Measurements from ENCODE around the gene KLHL2.
A peak's percentile ranks its signal among the peaks of the same experiment; 100 is the strongest.
"Not testable (repeated sequence)": the region's sequence is repeated elsewhere in the genome, so short reads cannot be mapped to it uniquely, and the experiment has no call there.

The KLHL2 gene, protein sequence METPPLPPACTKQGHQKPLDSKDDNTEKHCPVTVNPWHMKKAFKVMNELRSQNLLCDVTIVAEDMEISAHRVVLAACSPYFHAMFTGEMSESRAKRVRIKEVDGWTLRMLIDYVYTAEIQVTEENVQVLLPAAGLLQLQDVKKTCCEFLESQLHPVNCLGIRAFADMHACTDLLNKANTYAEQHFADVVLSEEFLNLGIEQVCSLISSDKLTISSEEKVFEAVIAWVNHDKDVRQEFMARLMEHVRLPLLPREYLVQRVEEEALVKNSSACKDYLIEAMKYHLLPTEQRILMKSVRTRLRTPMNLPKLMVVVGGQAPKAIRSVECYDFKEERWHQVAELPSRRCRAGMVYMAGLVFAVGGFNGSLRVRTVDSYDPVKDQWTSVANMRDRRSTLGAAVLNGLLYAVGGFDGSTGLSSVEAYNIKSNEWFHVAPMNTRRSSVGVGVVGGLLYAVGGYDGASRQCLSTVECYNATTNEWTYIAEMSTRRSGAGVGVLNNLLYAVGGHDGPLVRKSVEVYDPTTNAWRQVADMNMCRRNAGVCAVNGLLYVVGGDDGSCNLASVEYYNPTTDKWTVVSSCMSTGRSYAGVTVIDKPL

DNA sequence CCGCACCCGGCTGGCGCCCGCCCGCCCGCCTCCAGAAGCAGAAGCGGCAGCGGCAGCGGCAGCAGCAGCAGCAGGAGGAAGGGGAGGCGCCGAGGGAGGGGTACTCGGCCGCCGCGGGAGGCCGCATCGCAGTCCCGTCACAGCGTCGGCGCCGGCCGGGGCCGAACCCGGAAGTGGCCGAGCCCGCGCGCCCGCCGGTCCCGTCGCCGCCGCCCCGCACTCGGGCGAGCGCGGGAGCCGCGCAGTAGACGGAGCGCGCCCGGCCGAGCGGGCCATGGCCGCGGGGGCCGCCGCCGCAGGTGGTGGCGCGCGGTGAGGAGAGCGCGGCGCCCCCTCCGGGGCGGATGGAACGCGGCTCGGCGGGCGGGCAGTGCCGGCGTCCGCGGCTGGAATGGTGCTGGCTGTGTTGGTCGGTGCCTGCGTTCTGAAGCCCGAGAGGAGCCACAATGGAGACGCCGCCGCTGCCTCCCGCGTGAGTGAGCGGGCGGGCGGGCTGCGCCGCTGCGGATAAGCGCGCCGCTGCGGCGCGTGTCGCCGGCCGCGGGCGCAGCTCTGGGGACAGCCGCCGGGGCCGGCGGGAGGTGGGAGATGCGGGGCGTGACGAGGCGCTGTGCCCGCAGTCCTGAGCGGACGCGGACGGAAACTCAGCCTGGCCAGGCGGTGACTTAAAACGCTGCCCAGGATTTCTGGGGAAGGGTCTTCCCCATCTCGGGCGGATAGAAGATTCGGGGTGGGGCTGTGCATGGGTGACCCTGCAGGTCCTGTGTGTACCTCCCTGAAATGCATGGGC is at the start of gene KLHL2:
KLHL2 (plus strand) TSS at position 131 of the 790 bp plus-strand sequence; CDS start at position 447, 316 bp downstream.
- peak; percentile 81 for DNase-seq

DNA sequence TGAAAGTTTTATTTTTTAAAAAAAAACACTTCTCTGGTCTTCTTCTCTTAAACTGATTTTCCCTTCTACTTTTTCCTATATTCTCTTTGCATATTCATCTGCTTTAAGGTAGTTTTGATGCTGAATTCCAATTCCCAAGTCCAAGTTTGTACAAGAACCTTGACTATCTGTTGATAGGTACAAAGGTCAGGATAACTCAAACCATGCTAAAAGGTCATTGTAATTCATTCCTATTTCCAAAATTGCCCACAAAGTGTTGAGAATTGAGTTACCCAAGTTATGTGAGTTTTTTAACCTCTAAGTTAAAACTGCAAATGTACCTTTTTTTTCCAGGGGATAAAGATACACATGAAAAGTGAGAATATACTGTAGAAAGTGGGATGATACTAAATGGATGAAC is 48.6 kb upstream of the KLHL2 start:
- no peak for DNase-seq

DNA sequence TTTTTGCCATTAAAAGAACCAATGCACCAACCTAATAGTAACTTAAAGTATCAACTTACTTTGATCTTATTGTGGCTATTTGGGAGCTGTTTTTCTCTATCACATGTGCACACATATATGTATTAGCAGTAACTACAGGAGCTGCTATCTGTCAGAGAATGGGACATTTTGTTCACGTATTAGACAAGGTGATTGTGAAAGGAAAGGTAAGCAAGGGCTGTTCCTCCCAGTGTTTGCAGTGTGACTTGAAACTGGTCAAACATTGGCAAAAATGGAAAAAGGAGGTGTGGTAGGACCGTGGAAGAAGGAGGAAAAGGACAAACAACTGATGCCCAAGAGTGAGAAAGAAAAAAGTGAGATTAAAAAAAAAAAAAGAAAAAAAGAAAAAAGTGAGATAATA is 43.1 kb upstream of the KLHL2 start:
- DNase-seq: no peak

DNA sequence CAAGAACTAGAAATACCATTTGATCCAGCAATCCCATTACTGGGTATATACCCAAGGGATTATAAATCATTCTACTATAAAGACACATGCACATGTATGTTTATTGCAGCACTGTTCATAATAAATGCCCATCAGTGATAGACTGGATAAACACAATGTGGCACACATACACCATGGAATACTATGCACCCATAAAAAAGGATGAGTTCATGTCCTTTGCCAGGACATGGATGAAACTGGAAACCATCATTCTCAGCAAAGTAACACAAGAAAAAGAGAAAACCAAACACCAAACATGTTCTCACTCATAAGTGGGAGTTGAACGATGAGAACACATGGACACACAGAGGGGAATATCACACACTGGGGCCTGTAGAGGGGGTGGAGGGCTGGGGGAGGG is 40.5 kb upstream of the KLHL2 start:
- not testable (repeated sequence) for DNase-seq

DNA sequence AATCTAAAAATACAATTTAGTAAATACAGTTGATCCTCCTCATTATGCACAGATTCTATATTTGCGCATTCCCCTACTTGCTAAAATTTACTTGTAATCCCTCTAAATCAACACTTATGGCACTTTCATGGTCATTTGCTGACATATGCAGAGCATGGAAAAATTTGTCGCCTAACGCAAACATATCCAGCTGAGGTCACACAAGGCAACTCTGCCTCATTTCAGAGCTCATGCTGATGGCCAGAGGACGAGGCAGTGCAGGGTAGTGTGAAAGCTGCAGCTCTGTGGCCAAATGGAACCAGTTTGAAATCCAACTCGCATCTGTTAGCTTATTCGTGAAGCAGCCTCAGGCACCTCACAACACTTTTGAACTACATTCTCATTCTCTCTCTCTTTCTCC is 39.7 kb upstream of the KLHL2 start:
- no peak for DNase-seq

DNA sequence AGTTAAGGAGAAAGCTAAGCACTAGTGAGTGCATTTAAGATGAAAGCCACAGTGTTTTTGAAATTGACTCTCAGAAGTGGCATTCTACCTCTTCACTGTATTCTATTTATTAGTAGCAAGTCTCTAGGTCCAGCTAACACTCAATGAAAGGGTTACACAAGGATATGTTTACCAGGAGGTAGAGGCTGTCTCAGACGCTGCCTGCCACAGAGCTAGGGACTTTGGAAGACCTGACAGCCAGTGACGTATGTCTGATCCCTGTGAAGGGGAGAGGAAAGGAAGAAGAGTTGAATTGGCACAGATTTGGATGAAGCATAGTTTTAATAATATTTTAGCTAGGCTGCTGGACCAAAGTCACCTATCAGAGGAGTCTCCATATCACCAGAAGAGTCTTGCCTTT is 36.5 kb upstream of the KLHL2 start:
- DNase-seq: no peak

DNA sequence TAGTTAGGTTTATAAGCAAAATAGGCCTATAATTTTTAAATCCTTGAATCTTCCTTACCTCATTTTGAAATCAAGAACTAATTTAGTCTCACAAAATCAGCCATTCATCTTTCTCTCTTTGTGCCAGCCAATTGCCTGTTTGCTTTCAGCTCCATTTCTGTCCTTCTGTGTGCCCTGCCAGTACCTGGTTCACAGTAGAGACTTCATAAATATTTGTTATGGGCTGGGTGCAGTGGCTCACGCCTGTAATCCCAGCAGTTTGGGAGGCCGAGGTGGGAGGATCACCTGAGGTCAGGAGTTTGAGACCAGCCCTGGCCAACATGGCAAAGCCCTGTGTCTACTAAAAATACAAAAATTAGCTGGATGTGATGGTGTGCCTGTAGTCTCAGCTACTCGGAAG is 31.9 kb upstream of the KLHL2 start:
- DNase-seq: not testable (repeated sequence)

DNA sequence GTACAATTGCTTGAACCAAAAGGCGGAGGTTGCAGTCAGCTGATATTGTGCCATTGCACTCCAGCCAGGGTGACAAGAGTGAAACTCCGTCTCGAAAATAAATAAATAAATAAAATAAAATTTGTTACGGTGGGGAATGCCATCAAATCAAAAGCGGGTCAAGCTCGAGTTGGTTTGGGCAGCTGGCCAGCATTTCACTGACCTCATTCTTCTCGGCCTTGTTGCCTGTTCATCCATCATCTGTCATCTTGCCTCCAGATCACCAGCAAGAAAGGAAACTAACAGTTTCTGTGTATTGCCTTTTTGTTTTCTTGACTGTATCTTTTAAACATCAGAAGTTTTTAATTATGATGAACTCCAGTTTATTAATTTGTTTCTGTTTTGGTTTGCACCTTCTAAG is 31.5 kb upstream of the KLHL2 start:
- DNase-seq: no peak

DNA sequence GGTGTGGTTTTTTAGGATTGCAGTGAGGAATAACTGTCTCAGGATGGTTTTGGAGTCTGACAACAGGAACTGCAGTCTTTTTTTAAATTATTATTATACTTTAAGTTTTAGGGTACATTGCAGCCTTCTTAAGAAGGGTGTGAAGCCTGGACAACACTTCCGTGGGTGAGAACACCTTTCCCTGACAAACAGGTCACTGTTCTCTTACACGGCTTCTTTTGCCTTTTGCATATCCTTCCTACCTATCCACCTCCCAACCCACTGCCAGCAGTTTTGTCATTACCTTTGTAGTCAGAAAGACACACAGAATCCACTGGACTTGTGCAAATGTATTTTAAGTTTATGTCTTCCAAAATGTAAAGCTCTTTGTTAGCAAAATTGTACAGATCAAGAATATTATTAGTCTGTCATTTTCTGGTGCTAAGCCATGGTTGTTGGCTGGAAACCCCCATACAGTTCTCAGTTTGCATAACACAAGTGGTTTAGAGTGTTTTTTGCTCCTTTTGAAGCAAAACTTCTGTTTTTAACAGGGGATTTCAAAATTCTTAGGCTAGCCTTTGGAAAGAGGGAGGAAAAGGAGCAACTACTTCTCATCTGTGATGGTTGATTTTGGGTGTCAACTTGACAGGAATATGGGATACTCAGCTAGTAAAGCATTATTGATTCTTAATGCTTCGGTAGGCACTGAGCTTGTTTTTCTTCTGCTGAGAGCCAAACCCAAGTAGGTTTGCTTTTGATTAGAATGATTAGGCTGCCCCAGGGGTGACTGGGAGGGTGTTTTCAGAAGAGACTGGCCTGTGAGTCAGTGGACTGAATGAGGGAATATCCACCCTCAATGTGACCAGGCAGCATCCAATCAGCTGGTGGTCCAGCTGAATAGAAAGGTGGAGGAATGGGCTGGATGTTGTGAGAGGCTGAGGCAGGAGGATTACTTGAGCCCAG is 29.4 kb upstream of the KLHL2 start:
- DNase-seq: no peak

DNA sequence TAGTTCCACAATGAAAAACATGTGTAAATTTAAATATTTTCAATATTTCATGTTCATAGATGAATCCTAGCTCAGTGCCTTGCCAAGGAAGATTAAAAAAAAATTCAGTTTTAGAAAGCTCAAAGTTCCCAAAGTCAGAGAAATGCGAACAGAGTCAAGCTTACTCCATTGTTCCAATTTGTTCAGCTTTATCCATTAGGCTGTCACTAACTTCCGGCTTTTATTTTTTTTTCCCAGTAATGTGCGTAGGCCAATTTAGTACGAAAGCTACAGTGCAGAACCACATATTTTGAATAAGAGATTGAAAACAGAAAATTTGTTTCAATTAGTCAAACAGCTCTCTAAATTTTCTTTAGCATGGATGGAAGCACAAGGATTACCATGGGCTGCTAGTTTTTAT is 23.1 kb upstream of the KLHL2 start:
- no peak for DNase-seq

DNA sequence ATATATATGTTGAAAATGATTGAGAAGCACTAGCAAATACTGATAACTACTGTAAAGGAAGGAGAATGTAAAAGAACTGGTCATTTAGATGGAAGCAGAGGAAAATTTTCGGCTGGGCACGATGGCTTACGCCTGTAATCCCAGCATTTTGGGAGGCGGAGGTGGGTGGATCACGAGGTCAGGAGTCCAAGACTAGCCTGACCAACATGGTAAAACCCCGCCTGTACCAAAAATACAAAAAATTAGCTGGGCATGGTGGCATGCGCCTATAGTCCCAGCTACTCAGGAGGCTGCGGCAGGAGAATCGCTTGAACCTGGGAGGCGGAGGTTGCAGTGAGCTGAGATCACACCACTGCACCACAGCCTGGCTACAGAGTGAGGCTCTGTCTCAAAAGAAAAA is 22.4 kb upstream of the KLHL2 start:
- DNase-seq: not testable (repeated sequence)

DNA sequence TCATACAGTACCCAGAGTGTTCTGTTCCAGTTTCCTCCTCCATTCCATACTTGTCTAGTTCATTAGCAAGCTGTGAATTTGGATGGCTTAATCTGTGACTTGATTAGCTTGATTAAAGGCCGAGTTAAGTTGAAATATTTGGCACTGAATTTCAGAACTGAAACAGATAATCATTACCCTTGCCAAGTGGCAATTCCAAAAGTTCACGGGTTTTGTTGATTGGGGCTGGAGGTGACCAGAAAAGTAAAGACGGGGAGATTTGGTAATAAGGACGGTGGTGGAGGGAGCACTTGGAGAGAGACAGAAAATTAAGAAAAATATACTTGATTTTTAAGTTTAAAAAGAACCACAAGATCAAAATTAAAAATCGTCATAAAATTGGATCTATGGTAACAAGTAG is 21.9 kb upstream of the KLHL2 start:
- no peak for DNase-seq

DNA sequence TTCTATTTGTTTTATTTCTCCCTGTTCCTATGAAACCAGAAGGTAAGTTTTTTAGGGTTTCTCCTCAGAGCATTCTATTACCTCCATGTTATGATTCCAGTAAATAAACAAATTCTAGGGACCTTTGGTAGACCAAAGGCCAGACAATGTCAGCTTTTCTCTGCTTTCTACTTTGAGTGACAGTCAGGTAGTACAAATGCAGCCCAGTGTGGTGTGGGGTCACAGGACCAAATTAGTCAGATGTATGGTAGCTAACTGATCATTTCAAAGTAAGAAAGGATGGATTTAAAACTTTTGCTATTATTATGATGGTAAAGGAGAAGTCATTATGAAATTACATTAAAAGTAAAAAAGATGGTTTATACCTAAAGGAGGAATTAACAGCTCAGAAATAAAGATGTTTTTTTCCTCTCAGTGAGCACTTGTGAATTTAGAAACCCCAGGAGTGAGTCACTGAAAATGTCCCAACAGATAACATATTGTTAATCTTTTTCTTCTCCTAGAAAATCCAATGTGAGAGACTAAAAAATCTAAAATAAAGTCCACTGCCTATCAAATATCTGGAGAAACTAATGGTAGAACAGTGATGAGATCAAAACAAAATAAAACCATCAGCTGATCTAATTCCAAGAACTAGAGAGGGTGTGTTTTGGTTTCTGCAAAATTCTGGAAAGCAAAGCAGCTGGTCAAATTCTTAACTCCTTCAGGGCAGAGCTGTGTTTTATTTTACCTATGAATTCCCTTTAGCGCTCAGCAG is 16.6 kb upstream of the KLHL2 start:
- no peak for DNase-seq

DNA sequence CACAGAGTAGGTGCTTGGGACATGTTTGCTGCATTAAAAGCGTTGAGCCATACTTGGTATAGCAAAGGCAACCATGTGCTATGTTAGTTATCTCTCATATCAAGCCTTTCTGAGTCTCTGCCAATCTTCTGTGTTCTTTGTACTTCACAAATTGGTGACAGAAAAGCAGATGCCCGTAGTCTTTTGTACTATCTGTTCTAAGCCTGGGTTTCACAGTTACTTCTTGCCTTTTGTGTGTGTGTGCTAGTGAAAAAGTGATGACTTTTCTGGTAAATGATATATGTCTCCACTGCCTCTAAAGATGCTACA is 16.1 kb upstream of the KLHL2 start:
- no peak for DNase-seq

DNA sequence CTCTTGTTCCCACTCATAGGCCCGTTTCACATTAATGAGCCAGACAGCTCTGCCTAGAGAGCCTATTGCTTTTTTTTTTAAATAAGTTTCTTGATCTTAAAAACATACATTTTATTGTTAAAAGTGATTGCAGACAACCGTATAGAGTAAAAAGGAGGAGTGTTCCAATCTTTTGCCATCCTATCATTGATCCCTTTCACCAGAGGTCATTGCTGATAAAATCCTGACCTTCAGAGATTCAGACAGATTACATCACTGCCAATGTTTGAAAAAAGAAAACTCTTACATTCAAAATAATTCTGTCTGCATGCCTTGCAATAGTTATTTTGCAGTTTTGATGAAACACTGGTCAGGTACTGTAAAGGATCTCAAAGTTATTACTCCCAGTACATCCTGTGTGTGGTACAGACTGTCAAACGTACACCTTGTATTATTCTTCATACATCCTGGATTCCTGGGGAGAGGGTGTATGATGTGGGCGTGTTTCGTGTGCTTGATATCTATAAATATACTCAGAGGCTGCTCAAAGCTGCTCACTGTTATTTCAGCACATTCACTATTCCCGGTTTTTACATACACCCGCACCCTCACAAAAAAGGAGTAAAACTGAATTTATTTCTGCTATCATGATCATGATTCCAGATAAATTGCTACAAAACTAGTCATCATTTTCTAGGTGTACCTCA is 15.4 kb upstream of the KLHL2 start:
- DNase-seq: no peak

DNA sequence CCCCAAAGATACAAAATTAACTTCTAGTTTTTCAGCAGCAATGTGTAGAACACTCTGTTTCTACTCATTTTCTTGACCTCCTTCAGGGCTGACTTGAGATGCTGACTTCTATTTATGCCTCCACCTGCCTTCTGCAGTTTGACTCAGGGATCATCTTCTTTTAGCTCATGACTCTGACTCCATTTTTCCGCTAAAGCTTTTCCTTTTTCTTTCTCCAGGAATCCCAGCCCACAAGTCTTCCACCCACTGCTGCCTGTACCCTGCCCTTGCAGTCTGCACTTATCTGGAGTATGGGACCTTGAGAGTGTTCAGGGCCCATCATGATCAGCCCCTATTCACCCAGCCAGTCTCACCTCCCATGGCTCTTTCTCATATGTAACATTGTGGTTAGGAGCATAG is 14.9 kb upstream of the KLHL2 start:
- DNase-seq: no peak

DNA sequence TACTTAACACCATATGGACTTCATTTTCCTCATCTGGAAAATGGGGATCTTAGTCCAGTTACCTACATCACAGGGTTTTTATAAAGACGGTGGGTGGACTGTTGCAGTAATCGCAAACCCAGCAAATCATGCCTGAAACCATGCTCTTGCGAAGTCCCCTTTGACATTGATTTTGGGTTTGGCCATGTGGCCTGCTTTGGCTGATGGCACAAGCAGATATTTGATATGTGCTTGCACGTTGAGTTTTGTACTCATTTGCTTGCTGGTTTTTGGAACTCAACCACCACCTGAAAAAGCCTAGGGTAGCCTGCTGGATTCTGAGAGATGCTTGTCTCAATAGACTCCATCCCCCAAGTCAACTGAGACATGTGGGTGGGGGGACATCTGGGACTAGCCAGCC is 14.4 kb upstream of the KLHL2 start:
- no peak for DNase-seq

DNA sequence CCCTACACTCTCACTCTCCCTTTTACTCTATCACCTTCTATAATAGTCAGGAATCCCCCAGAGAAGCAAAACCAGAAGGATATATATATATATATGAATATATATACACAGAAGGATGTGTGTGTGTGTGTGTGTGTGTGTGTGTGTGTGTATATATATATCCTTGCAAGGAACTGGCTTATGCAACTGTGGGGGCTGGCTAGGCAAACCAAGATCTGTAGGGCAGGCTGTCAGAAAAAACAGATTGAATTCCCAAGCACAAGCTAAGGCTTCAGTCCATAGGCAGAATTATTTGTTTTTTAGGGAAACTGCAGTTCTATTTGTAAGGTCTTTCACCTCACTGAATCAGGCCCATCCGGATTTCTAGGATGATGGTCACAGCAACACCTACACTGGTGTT is 13.0 kb upstream of the KLHL2 start:
- no peak for DNase-seq

DNA sequence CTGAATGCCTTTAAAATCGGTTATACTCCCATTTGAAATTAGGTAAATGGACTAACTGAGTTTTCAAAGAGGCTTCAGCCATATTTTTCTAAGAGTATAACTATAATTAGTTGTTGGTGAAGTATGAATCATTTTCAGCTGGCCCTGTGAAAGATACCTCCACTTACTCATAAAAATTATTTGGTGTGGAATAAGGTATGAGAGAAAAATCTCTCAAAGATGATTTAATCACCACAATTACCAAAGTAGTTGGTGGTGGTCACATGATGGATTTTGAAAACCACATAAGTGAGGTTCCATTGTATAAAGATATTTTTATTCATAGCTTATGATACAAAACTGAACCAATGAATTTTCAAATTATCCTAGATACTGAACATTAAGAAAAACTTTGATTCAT is 9.0 kb upstream of the KLHL2 start:
- no peak for DNase-seq

DNA sequence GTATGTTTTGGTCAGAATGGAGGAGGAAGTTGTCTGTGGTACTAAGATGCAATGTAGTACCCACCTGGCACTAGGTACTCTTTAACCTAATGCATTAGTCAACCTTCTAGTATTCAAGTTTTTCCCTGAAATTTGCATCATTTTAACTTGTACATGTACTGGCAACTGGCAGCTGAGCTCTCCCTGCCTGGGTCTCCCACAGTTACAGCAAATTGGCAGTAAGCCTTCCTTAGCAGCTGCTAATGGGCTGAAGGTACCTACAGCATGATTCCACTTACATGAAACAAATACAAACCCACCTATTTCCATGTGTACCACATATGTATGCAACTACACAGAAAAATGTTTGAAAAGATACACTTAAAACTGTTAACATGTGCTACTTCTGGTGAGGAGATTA is 8.1 kb upstream of the KLHL2 start:
- no peak for DNase-seq

DNA sequence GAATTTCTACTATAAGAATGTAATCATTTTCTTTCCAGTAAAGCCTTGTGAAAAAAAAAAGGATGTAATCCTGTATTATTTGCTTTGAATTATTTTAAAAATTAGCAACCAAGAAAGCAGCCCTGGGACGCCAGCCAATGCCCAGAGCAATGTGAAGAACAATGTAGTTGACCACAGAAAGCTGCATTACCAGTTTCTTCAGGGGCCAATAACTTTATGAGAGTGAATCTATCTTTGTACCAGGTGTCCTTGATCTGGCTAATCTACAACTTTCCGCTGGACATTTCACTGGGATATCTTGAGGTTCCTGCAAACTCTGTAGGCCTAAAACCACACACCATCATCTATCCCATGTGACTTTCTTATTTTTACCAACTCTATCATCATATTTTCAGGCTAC is 7.6 kb upstream of the KLHL2 start:
- no peak for DNase-seq

DNA sequence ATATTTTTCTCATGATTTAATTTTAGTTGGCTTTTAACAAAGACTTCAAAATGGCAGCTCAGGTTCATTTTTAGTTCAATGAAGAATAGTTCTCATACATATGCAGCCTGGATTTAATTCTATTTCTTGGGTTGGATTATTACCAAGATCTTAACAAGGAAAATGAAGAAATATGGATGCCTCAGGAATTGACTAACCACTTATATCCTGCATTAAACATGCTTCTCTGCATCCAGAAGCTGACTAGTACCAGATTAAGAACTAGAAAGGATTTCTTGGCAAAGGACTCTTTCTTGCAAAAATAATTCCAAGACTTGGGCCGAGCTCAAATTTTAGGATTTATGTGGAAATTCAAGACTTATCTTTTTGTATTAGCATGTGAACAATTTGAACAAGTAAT is 5.6 kb upstream of the KLHL2 start:
- no peak for DNase-seq

Measured in activated CD8-positive, alpha-beta memory T cell treated with anti-CD3 and anti-CD28 coated beads, Interleukin-2, amount 50 U/mL, for 48 hours (primary cell).